Epithelial cell of esophagus (primary cell): ENCODE data around the gene PCDHB9.
A peak's percentile ranks its signal among the peaks of the same experiment; 100 is the strongest.
"Not testable (repeated sequence)": the region's sequence is repeated elsewhere in the genome, so short reads cannot be mapped to it uniquely, and the experiment has no call there.

Source experiments
- DNase-seq: peaks from one replicate; pipeline ENCODE4 v3.0.0; 2010; ENCODE audit warnings: low read depth
- H3K4me3 ChIP-seq: 2 replicates; pipeline ENCODE4 v1.5.1; 2011; ENCODE audit warnings: mild to moderate bottlenecking, low read length, control low read depth
- CTCF ChIP-seq: IDR thresholded peaks from 2 replicates; pipeline ENCODE4 v1.5.1; 2011; ENCODE audit warnings: low read depth, mild to moderate bottlenecking, low read length, control low read depth, inconsistent platforms; ENCODE audit not compliant: insufficient read depth; ENCODE audit errors: missing control alignments

The PCDHB9 gene

GRCh38 chr5:141213656-141214339 is 26.8 kb downstream of the PCDHB9 start, which contains the start of gene PCDHB13:
PCDHB13 (plus strand) TSS chr5:141213919; CDS start chr5:141214124, 205 bp downstream.
- not testable (repeated sequence) for H3K4me3 ChIP-seq
- peak; percentile 17 for DNase-seq
- TF ChIP-seq CTCF, result peak; percentile 19

- not testable (repeated sequence) for DNase-seq, H3K4me3 ChIP-seq
These were observed 27.6 kb downstream of the PCDHB9 start for GRCh38 chr5:141214583-141214982.

- H3K4me3 ChIP-seq, DNase-seq: not testable (repeated sequence)
These were observed 28.5 kb downstream of the PCDHB9 start for GRCh38 chr5:141215504-141215903.

- H3K4me3 ChIP-seq, DNase-seq: not testable (repeated sequence)
These were observed 29.1 kb downstream of the PCDHB9 start for GRCh38 chr5:141216035-141216434.

- peak; percentile 25 for DNase-seq
- peak within 1 kb of the TSS; percentile 17 for H3K4me3 ChIP-seq
- no peak for TF ChIP-seq CTCF
These were observed 36.3 kb downstream of the PCDHB9 start, which contains the start of gene PCDHB14 for GRCh38 chr5:141223112-141223783. PCDHB14 (plus strand) TSS chr5:141223343; CDS start chr5:141223506, 163 bp downstream.

GRCh38 chr5:141224844-141225243 is 37.9 kb downstream of the PCDHB9 start:
- not testable (repeated sequence) for DNase-seq, H3K4me3 ChIP-seq

GRCh38 chr5:141225421-141225820 is 38.5 kb downstream of the PCDHB9 start:
- not testable (repeated sequence) for H3K4me3 ChIP-seq, DNase-seq

- no peak overlapping the region for H3K4me3 ChIP-seq
- DNase-seq, result peak; percentile 2
- peak; percentile 3 for TF ChIP-seq CTCF
These were observed 47.2 kb downstream of the PCDHB9 start for GRCh38 chr5:141234109-141234667.

GRCh38 chr5:141235922-141236321 is 49.0 kb downstream of the PCDHB9 start:
- H3K4me3 ChIP-seq, DNase-seq: not testable (repeated sequence)

- DNase-seq, result no peak
- no peak for TF ChIP-seq CTCF
- no peak overlapping the region for H3K4me3 ChIP-seq
These were observed 49.8 kb downstream of the PCDHB9 start for GRCh38 chr5:141236516-141237313.
